Limb (tissue), 2 donors: ENCODE results near the gene CCDC6.
A peak's percentile ranks its signal among the peaks of the same experiment; 100 is the strongest.
"Not testable (repeated sequence)": the region's sequence is repeated elsewhere in the genome, so short reads cannot be mapped to it uniquely, and the experiment has no call there.

Experiments used
- DNase-seq, 2 donors: peaks; one replicate each; pipeline ENCODE4 v3.0.0-alpha.2; 2016; ENCODE audit errors: extremely low spot score in 2 of 2

Gene CCDC6

DNA sequence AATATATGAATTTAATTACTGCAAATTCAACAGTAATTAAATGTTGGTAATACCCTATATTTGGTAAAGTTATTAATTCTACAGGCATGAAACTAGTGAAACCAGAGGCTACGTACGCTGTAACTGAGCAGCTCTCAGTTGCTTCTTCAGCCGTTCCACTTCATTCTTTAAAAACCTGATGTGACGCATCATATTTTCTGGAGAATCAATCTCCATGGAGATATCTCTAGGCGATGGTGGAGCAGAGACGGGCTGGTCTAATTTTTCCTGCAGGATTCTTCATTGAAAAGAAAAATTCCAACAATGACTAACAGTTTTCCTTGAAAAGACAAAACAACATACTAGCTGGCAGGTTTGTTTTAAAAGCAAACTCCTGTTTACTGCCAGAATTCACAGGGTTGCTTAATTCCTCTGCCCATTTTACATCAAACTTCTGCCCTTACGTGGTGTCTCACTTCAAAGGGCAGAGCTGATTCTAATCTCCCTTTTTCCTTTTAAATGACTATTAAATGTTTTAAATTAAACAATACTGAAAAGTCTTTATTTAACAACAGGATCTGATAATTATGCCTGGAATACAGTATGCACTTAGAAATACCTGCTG lies 93.7 kb downstream of the CCDC6 start:
- DNase-seq: no peak

DNA sequence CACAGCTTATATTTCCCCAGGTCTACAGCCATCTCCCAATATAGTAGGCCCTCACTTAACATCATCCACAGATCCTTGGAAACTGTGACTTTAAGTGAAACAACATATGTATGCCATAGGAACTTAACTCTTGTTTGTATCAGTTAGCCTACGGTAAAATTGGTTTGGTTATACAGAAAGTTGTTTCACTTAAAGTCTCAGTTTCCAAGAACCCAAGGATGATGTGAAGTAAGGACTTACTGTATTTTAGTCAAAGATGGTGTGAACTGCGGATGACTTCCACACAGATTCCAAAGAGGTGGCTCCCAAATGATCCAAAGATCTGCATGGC lies 96.7 kb downstream of the CCDC6 start:
- no peak for DNase-seq

DNA sequence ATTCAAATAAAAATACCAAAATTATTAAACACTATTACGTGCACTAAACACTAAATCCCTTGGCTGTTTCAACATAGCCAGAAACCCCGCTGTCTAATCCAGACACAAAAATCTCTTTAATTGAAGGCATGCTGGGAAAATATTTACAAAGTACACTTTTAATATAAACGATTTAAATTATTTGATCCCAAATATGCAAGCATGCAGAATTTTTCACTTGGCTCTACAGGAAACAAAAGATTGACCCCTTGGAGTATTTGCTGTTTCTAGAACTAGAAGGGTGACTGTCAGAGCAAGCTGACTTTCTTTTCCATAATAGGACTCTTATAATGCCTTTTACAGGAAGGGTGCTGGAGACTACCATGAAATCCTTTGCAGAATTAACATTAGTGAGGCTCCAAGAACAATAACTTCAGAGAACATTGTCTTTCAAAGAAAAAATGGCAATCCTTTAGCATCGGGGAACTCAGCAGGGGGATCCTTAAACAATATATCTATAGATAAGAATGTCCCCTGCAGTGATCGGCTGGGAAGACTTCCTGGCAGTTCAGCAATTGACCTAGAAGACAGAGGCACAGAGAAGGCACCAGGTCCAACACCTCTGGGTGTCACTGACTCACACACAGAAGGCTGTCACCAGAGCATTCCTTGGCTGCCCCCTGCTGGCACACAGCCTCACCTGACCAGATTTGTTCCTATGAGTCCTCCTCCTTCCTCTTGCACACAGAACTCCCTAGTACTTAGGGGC lies 97.3 kb downstream of the CCDC6 start:
- DNase-seq: peak; percentile 29 to 76

DNA sequence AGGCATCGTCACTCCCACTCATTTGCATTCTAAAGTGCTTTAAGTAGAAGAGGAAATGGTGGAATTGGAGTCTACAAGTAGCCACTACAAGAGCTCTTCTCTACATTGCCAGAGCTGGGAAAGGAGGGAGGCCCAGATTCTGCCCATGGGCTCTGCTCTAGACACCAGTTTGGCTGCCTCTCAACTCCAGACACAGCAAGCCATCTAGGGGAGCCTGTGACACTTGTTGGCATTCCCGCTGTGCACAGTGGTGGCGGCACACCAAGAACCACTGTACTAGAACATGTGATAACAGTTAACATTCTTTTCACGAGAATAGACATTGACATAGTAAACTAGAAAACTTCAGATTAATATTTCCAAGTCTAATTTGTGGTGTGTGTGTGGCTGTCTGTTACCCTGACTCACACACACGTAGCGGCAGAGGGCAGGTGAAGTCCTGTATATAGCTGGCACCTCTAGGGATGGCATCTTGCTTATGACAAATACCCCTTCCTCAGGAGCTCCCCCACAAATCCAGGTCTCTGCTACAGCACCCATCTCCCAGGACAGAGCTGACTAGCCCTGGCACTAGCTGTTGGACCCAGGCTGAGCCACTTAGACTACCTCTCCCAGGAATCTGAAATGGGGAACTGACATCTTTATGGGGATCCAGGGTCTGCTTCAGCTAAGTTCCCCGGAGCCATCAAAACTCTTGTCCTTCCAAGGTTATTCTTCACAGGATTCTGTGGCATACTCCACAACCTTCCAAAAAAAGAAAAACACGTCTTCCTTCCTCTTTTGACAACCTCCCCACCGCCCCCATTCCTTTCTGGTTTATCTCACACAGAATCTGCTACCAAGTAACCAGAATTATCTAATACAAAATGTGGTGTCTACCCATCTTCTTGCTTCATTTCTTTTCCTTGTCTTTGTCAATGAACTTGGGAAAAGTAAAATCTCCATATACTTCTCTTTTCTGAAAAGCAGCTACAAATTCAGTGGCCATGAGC lies 98.4 kb downstream of the CCDC6 start:
- no peak for DNase-seq

DNA sequence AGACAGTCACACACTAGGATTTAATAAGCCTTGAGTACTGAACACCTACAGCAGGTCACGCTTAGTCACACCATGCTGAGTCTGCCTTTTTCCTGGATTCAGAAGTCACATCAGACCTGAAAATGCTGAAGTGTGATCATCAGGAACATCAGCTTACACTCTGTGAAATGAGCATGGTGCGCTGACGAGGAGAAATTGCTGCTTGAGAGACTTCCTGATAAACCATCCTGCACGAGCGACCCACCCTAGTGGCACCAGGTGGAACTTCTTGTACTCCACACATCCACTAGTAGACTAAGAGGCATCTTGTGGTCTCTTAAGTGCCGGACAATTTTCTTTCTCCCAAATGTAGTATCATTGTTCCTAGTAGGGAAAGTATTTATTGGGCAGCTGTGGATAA lies 101.3 kb downstream of the CCDC6 start:
- DNase-seq: no peak

DNA sequence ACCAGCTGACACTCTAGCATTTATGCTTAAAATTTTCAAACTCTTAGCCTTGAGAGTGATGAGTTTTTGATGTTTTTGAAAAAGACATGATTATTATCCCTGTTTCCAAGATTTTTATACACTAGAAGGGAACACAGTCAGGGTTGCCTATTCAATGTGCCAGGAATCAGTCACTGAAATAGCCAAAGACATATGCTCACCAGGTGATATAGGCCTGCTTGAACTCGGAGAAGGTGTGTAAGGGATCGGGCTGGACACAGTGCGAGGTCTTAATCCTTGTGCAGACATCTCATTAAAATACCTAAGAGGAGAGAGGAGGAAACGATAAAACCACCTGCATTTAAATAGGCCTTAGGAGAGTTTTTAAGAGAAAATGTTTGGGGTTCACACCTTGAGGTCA lies 102.1 kb downstream of the CCDC6 start:
- DNase-seq: no peak

DNA sequence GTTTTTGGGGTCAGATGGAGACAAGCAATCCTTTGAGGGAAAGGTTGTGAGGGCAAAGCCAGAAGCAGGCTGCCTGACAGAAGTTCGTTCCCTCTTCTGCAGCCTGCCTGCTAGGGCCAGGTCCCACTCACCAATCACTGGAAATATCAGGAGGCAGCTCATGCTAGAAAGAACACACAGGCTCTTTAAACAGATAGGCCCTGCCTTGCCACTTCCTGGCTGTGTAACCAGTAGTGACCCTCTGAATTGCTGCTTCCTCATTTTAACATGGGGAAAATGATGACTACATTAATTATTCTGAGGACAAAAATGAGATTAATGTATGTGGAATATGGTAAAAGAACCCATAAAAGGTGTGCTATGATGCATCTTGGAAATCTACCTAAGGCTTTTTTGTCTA lies 102.6 kb downstream of the CCDC6 start:
- DNase-seq: no peak

DNA sequence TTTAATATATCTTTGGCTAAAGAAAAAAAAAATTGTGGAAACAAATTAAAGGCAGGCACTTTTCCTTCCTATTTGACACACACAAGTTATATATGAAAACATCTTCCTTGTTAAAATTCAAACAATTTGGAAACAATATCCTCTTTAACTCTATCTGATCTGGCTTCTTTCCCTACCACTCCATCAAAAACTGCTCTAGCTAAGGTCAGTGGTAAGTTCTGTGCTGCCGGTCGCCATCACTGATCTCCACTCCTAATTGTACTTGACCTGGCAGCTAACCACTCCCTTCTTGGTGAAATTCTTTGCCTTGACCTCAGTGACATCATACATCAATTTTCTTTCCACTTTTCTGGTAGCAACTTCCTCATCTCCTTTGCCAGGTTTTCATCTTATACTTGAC lies 105.2 kb downstream of the CCDC6 start:
- no peak for DNase-seq

DNA sequence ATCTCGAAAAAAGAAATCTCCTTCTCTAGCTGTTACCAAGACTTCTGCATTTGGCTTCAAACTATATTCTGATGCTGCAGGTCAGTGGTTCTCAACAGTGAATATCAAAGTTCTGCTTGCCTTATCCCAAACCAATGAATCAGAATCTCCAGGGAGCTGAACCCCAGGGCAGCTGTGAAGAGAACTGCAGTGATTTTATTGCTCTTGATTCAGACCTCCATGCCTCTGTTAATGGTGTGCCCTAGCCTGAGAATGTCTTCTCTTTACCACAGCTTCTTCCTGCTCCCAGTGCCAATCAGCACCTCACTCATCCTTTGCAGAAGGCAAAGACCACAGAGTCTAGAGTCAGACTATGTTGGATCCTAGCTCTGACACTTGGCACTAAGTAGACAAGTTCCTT lies 106.9 kb downstream of the CCDC6 start:
- DNase-seq: no peak

DNA sequence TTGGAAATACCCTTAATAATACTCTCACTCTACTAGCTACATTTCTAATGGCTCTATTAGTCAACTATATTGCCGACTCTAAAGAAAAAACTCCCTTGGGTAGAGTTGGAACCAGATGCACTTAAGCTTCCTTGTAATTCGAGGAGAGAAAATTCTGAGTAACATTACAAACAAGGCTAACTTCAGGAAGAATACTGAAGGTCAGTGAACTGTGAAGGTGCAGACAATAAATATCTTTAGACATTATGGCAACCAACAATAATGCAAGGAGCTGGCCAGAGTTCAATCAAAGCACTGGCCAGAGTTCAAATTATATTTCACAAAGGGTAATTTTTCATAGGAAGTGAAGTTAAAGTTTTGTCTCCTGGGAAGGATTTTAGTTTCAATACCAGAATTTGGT lies 112.4 kb downstream of the CCDC6 start:
- DNase-seq: no peak

DNA sequence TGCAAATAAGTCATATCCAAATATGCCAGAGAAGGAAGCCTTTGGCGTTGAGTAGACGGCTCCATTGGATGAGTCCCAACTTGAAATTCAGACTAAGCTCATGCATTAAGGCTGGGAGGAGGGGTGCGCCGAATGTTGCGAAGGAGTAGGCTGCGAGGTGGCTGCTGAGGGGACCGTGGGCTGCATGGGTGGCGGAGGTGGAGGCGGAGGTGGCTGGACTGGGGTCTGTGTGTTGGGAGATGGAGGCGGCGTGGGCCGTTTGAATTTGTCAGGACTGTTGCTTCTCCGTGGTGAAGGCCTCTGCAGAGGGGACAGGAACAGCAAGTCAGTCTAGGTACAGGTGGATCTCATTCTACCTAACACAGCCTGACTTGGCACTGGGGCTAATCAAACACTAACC lies 113.5 kb downstream of the CCDC6 start:
- no peak for DNase-seq

DNA sequence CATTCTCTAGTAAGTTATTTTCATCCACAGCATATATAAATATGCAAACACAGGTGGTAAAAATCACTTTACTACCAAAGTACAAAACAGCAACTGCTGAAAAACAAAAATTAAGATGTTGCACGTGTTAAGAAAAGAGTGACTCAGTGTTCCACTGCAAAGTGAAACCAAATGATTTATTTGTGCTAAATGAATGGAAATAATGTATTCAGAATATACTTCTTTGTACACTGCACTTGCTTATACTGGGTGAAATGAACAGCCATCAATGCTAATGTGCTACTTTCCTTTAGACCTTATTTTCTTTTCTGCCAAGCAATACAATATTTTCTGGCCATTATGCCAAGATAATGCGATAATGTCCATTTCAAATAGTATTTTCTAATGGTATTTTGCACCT lies 114.8 kb downstream of the CCDC6 start:
- no peak for DNase-seq

DNA sequence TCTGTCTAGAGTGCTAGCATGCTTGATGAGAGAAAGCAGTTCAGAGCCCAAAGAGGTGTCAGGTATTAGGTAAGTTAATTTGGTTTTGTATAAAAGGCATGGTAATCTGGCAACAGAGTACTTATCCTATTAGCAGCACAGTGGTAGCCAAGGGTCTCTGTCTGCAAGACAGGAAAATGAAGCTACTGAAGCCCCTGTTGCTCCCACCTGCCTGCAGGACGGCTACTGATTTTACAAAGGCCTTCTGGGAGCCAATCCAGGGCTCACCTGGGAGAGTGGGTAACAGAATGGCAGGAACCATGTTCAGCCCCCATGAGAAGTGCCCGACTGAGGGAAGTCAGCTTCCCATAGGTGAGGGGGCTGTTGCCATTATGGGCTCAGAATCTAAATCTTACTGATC lies 116.3 kb downstream of the CCDC6 start:
- not testable (repeated sequence) for DNase-seq

DNA sequence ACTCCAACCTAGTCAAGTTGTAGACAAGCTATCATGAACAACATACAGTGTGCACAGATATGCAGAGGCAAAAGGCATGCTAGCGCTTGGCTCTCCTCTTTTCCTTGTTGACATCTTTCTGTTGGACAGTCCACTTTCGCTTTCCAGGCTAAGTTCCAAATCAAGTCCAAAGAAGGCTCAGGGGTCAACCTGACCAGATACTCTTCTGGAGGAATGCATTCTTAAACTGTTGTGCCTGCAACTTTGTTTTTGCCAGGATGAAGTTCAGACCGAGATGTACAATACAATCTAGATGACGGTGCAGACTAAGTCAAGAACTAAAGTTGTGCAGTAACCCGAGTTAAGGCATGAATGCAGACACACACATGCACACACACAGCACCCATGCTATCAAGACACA lies 117.4 kb downstream of the CCDC6 start:
- DNase-seq: not testable (repeated sequence)

DNA sequence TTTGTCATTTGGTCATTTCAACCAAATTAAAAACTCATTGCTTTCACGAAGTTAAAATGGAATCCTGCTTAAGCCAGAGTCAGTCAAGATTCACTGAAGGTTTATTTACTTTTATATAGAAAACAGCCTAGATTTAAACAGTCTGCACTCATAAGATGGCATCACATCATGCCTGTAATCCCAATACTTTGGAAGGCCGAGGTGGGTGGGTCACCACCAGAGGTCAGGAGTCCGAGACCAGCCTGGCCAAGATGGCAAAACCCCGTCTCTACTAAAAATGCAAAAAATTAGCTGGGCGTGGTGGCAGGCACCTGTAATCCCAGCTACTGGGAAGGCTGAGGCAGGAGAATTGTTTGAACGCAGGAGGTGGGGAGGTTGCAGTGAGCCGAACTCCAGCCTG lies 119.3 kb downstream of the CCDC6 start:
- DNase-seq: not testable (repeated sequence)

DNA sequence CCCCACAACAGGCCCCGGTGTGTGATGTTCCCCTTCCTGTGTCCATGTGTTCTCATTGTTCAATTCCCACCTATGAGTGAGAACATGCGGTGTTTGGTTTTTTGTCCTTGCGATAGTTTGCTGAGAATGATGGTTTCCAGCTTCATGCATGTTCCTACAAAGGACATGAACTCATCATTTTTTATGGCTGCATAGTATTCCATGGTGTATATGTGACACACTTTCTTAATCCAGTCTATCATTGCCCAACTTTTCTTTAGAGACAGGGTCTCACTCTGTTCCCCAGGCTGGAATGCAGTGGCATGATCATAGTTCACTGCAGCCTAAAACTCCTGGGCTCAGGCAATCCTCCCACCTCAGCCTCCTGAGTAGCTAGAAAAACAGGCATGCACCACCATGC lies 120.9 kb downstream of the CCDC6 start:
- DNase-seq: not testable (repeated sequence)

DNA sequence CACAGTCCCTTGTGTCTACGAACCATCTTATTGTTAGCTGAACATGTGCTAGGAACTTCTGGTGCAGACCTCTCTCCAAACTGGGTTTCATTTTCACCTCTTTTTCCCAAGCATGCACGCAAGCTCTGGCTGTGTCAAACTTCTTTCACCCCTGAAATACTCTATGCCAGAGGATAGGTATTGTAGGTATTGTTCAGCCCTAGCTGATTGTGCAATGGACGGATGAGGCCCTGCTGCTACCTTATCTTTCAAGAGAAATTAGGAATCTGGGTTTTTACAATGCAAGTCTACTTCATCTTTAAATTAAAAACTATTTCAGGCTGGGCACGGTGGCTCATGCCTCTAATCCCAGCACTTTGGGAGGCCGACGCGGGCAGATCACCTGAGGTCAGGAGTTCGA lies 124.8 kb downstream of the CCDC6 start:
- DNase-seq: no peak

DNA sequence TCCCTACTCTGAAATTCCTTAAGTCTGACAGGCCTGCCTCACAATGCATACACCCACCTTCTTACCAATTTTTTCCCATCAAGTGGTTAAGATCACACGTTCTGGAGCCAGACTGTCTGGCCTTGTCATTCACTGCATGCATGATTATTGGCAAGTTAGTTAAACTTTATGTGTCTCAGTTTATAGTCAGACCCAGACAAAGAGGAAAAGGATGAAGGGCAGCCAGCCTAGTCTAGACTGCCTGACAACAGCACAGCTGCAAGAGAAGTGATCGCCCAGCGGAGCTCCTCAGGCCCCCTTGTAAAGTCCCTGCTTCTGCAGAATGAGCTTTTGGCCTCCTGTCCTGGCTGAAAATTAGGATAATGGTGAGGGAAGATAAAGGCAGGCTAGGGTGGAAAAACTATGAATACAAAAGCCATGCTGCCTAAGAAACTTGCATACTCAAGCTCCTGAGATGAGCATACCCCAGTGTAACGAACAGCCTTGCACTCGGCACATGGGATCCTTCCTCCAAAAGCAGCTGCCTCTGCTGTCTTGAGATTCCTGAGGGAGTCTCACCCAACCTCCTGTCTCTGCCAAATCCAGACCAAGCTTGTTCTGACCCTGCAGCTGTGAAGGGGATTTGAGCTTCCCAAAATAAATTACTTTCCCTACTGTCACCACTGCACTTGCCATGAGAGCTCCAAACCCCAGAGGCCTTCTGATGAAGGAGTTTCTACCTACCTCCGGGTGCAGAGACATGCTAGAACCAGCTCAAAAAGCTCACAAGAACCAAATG lies 126.4 kb downstream of the CCDC6 start:
- DNase-seq: peak; percentile 46 to 71

DNA sequence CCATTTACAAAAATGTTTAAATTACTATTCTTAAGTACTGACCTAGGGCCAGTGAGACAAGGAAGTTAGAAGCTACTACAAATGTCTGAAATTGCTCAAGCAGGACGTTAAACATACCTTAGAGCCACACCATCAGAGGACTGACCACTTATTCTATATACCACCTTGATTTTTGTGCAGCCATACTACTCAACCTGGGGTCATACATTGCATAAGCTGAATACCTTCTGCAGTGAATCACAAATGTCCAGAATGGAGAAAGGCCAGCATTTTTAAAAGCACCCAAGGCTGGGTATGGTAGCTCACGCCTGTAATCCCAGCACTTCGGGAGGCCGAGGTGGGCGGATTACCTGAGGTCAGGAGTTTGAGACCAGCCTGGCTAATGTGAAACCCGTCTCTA lies 131.9 kb downstream of the CCDC6 start:
- no peak for DNase-seq

DNA sequence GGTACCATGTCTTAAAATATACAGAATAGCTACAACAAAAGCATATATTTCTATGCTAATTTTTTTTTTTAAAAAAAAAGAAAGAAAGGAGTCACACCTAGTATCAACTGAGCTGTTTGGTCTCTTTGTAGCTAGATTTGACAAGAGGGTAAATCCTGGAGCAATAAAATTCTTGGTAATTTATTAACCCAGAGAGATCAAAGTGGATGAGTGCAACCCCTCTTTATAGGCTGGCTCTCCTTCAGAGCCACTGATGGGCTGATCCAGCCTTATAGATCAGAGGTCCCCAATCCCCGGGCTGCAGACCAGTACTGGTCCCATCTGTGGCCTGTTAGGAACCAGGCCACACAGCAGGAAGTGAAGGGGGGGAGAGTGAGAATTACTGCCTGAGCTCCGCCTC lies 133.3 kb downstream of the CCDC6 start:
- DNase-seq: no peak

DNA sequence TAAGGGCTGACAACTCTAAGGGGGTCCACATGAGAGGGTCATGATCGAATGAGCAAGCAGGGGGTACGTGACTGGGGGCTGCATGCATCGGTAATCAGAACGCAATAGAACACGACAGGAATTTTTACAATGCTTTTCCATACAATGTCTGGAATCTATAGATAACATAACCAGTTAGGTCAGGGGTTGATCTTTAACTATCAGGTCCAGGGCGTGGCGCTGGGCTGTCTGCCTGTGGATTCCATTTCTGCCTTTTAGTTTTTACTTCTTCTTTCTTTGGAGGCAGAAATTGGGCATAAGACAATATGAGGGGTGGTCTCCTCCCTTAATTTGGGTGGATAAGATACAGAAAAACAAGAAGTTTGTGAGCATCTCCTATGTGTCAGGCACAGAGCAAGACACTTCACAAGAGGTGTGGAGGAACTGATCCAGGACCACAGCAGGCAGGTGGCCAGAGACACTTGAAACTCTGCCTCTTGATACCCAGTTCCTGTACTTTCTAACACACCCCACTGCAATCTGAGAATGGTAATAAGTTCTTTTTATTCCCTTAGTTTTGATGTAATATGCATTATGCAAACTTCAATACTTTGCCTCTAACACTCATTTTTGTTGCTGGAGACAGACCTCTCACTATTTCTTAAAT lies 135.1 kb downstream of the CCDC6 start:
- DNase-seq: no peak
